HL-60/S4 treated with retinoic acid at 250 ng/mL for 4 days and 3 days (cell line): ENCODE results near the gene EXOC6.

Source experiments
- in situ Hi-C: fragments of 300-500 bp; cut with MboI; formaldehyde crosslinking; loops from 2 replicates; pipeline ENCODE4 v1.7.0; 2022; ENCODE audit warnings: low sequenced_read_pairs

EXOC6 gene

GRCh38 chr10:93075369-93076221, 227.3 kb downstream of the EXOC6 start:
- in situ Hi-C loops, result no loop called here

- in situ Hi-C loops, result no loop called here
These were observed 228.6 kb downstream of the EXOC6 start for GRCh38 chr10:93076871-93077270.

- in situ Hi-C loops, result no loop called here
These were observed 229.6 kb downstream of the EXOC6 start for GRCh38 chr10:93077860-93078337.

GRCh38 chr10:93079663-93080349, 231.5 kb downstream of the EXOC6 start:
- in situ Hi-C loops, result loop anchor here (10.0 kb wide), 1 partner anchor 265 kb away; no protein-coding TSS in a partner anchor

GRCh38 chr10:93080350-93081046, 232.2 kb downstream of the EXOC6 start:
- in situ Hi-C loops, result loop anchor here (10.0 kb wide), 1 partner anchor 264 kb away; no protein-coding TSS in a partner anchor

GRCh38 chr10:93081318-93081717, 233.0 kb downstream of the EXOC6 start:
- in situ Hi-C loops, result loop anchor here (10.0 kb wide), 1 partner anchor 263 kb away; no protein-coding TSS in a partner anchor

- in situ Hi-C loops, result loop anchor here (10.0 kb wide), 1 partner anchor 263 kb away; no protein-coding TSS in a partner anchor
These were observed 233.5 kb downstream of the EXOC6 start for GRCh38 chr10:93081834-93082233.

- in situ Hi-C loops, result loop anchor here (10.0 kb wide), 1 partner anchor 261 kb away; no protein-coding TSS in a partner anchor
These were observed 235.6 kb downstream of the EXOC6 start for GRCh38 chr10:93083743-93084539.

GRCh38 chr10:93085272-93085859, 237.0 kb downstream of the EXOC6 start:
- in situ Hi-C loops, result loop anchor here (10.0 kb wide), 1 partner anchor 259 kb away; no protein-coding TSS in a partner anchor

- in situ Hi-C loops, result loop anchor here (10.0 kb wide), 1 partner anchor 259 kb away; no protein-coding TSS in a partner anchor
These were observed 238.0 kb downstream of the EXOC6 start for GRCh38 chr10:93086289-93086688.

GRCh38 chr10:93087846-93088245, 239.5 kb downstream of the EXOC6 start:
- in situ Hi-C loops, result loop anchor here (10.0 kb wide), 1 partner anchor 257 kb away; no protein-coding TSS in a partner anchor

GRCh38 chr10:93088466-93088865, 240.1 kb downstream of the EXOC6 start:
- in situ Hi-C loops, result loop anchor here (10.0 kb wide), 1 partner anchor 256 kb away; no protein-coding TSS in a partner anchor

GRCh38 chr10:93090619-93091018, 242.3 kb downstream of the EXOC6 start:
- in situ Hi-C loops, result no loop called here

GRCh38 chr10:93091960-93092359, 243.6 kb downstream of the EXOC6 start:
- in situ Hi-C loops, result no loop called here

- in situ Hi-C loops, result no loop called here
These were observed 246.9 kb downstream of the EXOC6 start for GRCh38 chr10:93095225-93095624.

GRCh38 chr10:93096901-93097300, 248.6 kb downstream of the EXOC6 start:
- in situ Hi-C loops, result no loop called here

GRCh38 chr10:93097386-93097785, 249.1 kb downstream of the EXOC6 start:
- in situ Hi-C loops, result no loop called here

- in situ Hi-C loops, result no loop called here
These were observed 250.5 kb downstream of the EXOC6 start for GRCh38 chr10:93098816-93099215.

- in situ Hi-C loops, result no loop called here
These were observed 251.3 kb downstream of the EXOC6 start for GRCh38 chr10:93099670-93100069.
